Measurements from ENCODE around the gene PCED1A. TPM values are rescaled to one million over a fixed set of nuclear protein-coding genes. Genes with fewer than 3 reads are reported as not detected.

PCED1A gene, protein sequence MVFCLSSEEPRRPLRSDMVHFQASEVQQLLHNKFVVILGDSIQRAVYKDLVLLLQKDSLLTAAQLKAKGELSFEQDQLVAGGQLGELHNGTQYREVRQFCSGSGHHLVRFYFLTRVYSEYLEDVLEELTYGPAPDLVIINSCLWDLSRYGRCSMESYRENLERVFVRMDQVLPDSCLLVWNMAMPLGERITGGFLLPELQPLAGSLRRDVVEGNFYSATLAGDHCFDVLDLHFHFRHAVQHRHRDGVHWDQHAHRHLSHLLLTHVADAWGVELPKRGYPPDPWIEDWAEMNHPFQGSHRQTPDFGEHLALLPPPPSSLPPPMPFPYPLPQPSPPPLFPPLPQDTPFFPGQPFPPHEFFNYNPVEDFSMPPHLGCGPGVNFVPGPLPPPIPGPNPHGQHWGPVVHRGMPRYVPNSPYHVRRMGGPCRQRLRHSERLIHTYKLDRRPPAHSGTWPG
- total RNA-seq, result 47.7 TPM
- polyA plus RNA-seq (ENCODE audit: insufficient read depth, low read depth, low replicate concordance), result 43.6 TPM
- long read RNA-seq, donor 1, partial matches to known transcripts, result 47 of 50 reads
- long read RNA-seq, donor 1, other reads (novel, unspliced or antisense), result 0 of 50 reads
- long read RNA-seq, donor 2, partial matches to known transcripts, result 146 of 232 reads
- long read RNA-seq, donor 2, other reads (novel, unspliced or antisense), result 85 of 232 reads
- long read RNA-seq, donor 3, partial matches to known transcripts, result 131 of 145 reads
- long read RNA-seq, donor 3, other reads (novel, unspliced or antisense), result 12 of 145 reads
- long read RNA-seq, donor 4, partial matches to known transcripts, result 118 of 138 reads
- long read RNA-seq, donor 4, other reads (novel, unspliced or antisense), result 19 of 138 reads
- long read RNA-seq, donor 5, result 0 reads
- long read RNA-seq, donor 6, partial matches to known transcripts, result 31 of 32 reads
- long read RNA-seq, donor 6, other reads (novel, unspliced or antisense), result 0 of 32 reads
- long read RNA-seq, donor 7, transcript PCED1A-202 (8 exons, 2,016 nt), result major isoform, 10 of 46 reads
- long read RNA-seq, donor 7, partial matches to known transcripts, result 26 of 46 reads
- long read RNA-seq, donor 7, other reads (novel, unspliced or antisense), result 10 of 46 reads
- long read RNA-seq, donor 8, partial matches to known transcripts, result 142 of 145 reads
- long read RNA-seq, donor 8, other reads (novel, unspliced or antisense), result 0 of 145 reads
- long read RNA-seq, donor 9, partial matches to known transcripts, result 42 of 42 reads
- long read RNA-seq, donor 9, other reads (novel, unspliced or antisense), result 0 of 42 reads
- long read RNA-seq, donor 10, partial matches to known transcripts, result 94 of 121 reads
- long read RNA-seq, donor 10, other reads (novel, unspliced or antisense), result 24 of 121 reads

DNA sequence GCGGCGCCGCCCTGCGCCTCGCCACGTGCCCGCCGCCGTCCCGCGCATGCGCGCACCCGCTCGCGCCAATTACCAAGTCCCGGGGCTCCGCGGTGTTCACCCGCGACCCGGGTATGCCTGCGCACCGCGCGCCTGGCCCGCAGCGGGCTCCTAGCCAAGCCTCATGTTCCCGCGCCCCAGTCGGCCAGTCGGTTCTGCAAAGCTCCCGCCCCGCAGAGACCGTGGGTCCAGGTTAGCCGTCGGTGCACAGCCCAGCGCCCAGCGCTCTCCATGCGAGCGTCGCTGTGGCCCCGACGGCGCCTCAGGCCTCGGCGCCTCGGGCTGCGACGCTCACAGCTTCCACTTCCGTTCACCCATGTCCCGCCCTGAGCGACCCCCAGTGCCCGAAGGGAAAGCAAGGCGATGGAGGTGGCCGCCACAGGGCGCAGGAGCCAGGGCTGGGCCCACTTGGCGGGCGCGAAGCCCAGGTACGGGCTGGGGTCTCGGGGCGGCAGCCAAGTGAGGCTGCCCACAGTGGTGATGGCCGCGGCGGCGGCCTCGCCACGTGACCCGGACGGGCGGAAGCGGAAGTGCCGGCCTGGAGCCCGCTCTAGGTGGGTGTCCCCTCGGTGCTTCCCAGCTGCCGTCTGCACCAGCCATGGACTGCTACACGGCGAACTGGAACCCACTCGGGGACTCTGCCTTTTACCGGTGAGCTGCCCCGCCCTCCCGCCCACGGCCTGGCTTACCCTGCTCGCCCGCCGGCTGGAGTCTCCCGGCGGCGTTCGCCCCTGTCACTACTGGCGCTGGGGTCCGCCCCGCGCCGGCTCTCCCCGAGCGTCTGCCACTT lies at the start of gene PCED1A, which contains the start of gene VPS16:
Gene PCED1A, minus strand, starts transcription at position 518 of the 829 bp plus-strand sequence. CDS start 743 bp downstream, outside the sequence.
Gene VPS16, plus strand, starts transcription at position 608 of the 829 bp plus-strand sequence. Its CDS starts 30 bp downstream, at position 638.
- H3K4me1 ChIP-seq (ENCODE audit: control insufficient read depth in 2 of 3, insufficient read depth in 2 of 3, low read depth in 1 of 3, low read length in 3 of 3), result peaks cover 0 to 9% (median 0%) of the 10 kb centered on the region in 3 donors
- H3K27me3 ChIP-seq (ENCODE audit: control insufficient read depth, insufficient read depth, low read length), result no peaks in the 10 kb centered on the region
- intact Hi-C loops (cut with DNase I), result no loop called here
- FAIRE-seq (no peak), DNase-seq (peak; percentile 93 to 97 (median 94))
- peak within 1 kb of the TSS; percentile 73 to 86 for H3K27ac ChIP-seq (ENCODE audit: low read depth in 2 of 2, low read length in 2 of 2)
- H3K9me3 ChIP-seq (ENCODE audit: control insufficient read depth in 2 of 3, insufficient read depth in 1 of 3, low read length in 3 of 3), result no peaks in the 10 kb centered on the region
- peak within 1 kb of the TSS; percentile 40 to 84 (median 81) for H3K4me3 ChIP-seq (ENCODE audit: low read length in 3 of 3)
- peak within 1 kb of the TSS; percentile 24 to 78 (median 54) for H3K9ac ChIP-seq (ENCODE audit: low read length in 3 of 3)
- peaks cover 0 to 2% (median 0%) of the 10 kb centered on the region in 3 donors for H3K36me3 ChIP-seq (ENCODE audit: control insufficient read depth in 2 of 3, insufficient read depth in 3 of 3, low read length in 3 of 3)
- TF ChIP-seq, protein P1, sequence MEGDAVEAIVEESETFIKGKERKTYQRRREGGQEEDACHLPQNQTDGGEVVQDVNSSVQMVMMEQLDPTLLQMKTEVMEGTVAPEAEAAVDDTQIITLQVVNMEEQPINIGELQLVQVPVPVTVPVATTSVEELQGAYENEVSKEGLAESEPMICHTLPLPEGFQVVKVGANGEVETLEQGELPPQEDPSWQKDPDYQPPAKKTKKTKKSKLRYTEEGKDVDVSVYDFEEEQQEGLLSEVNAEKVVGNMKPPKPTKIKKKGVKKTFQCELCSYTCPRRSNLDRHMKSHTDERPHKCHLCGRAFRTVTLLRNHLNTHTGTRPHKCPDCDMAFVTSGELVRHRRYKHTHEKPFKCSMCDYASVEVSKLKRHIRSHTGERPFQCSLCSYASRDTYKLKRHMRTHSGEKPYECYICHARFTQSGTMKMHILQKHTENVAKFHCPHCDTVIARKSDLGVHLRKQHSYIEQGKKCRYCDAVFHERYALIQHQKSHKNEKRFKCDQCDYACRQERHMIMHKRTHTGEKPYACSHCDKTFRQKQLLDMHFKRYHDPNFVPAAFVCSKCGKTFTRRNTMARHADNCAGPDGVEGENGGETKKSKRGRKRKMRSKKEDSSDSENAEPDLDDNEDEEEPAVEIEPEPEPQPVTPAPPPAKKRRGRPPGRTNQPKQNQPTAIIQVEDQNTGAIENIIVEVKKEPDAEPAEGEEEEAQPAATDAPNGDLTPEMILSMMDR (IDR thresholded peaks at IDR 0.05; ENCODE audit: borderline replicate concordance, extremely low read depth, insufficient read depth), result no peak

DNA sequence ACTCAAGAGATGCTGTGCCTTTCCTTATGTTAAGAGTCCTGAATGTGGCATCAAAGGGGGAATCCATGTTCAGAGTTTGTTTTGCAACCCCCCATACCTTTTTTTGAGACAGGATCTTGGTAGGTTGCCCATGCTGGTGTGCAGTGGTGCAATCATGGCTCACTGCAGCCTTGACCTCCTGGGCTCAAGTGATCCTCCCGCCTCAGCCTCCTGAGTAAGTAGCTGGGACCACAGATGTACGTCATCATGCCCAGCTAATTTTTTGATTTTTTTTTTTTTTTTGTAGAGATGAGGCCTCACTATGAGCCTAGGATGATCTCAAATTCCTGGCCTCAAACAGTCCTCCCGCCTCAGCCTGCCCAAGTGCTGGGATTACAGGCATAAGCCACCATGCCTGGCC lies 49.3 kb upstream of the PCED1A start:
- Histone ChIP-seq H3K27ac (ENCODE audit: low read depth in 2 of 2, low read length in 2 of 2) (no peak overlapping the region), H3K36me3 (ENCODE audit: control insufficient read depth in 2 of 3, insufficient read depth in 3 of 3, low read length in 3 of 3) (no peaks in the 10 kb centered on the region), H3K4me3 (ENCODE audit: low read length in 3 of 3) (no peak overlapping the region), H3K4me1 (ENCODE audit: control insufficient read depth in 2 of 3, insufficient read depth in 2 of 3, low read depth in 1 of 3, low read length in 3 of 3) (peaks cover 0 to 2% (median 0%) of the 10 kb centered on the region in 3 donors), H3K27me3 (ENCODE audit: control insufficient read depth, insufficient read depth, low read length) (no peaks in the 10 kb centered on the region), H3K9me3 (ENCODE audit: control insufficient read depth in 2 of 3, insufficient read depth in 1 of 3, low read length in 3 of 3) (no peaks in the 10 kb centered on the region), H3K9ac (ENCODE audit: low read length in 3 of 3) (no peak overlapping the region)
- no peak for FAIRE-seq
- TF ChIP-seq, protein P1 (IDR thresholded peaks at IDR 0.05; ENCODE audit: borderline replicate concordance, extremely low read depth, insufficient read depth), result no peak
- intact Hi-C loops (cut with DNase I), result no loop called here
- DNase-seq, result no peak

DNA sequence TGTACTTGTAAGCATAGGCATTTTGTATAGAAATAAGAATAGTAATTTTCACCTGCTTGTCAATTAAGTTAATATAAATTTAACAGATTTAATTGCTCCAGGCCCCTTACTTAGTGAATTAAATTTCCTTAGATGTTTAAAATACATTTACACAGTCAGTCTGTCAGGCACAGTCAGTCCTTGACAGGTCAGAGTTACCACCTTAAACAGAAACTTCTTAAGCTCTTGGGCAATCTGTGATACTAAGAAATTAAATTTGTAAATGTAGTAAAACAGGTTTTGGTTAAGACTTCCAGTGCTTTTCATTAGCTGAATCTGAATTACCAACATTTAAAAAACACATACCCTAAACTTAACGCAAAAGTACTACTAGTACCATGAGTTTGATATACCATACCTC lies 48.8 kb upstream of the PCED1A start:
- no peak overlapping the region for H3K9ac ChIP-seq (ENCODE audit: low read length in 3 of 3)
- DNase-seq, result peak in 1 of 5 donors; percentile 13
- intact Hi-C loops (cut with DNase I), result no loop called here
- H3K4me3 ChIP-seq (ENCODE audit: low read length in 3 of 3), result no peak overlapping the region
- FAIRE-seq, result no peak
- H3K27ac ChIP-seq (ENCODE audit: low read depth in 2 of 2, low read length in 2 of 2), result no peak overlapping the region
- H3K36me3 ChIP-seq (ENCODE audit: control insufficient read depth in 2 of 3, insufficient read depth in 3 of 3, low read length in 3 of 3), result no peaks in the 10 kb centered on the region
- H3K4me1 ChIP-seq (ENCODE audit: control insufficient read depth in 2 of 3, insufficient read depth in 2 of 3, low read depth in 1 of 3, low read length in 3 of 3), result peaks cover 0 to 2% (median 0%) of the 10 kb centered on the region in 3 donors
- H3K9me3 ChIP-seq (ENCODE audit: control insufficient read depth in 2 of 3, insufficient read depth in 1 of 3, low read length in 3 of 3), result no peaks in the 10 kb centered on the region
- TF ChIP-seq, protein P1 (IDR thresholded peaks at IDR 0.05; ENCODE audit: borderline replicate concordance, extremely low read depth, insufficient read depth), result no peak
- H3K27me3 ChIP-seq (ENCODE audit: control insufficient read depth, insufficient read depth, low read length), result no peaks in the 10 kb centered on the region

All from kidney (tissue), 22 donors.